GM12878 (cell line): ENCODE data around the gene TGM6. TPM values are rescaled to one million over a fixed set of nuclear protein-coding genes. Genes with fewer than 3 reads are reported as not detected.

Experiments used
- ATAC-seq: fragments of 200-7000 bp; cut with Tn5 transposase; 3 replicates; pipeline ENCODE4 v1.9.1; 2020; ENCODE audit warnings: mild to moderate bottlenecking, moderate library complexity
- BruUV-seq: library from RNA; stranded (reverse); fragments of 400-500 nt; replicated peaks from 2 replicates; lab custom pipeline; 2021; lab: Mats Ljungman, UMichigan
- CTCF ChIA-PET: fragments of 300-600 bp; sonication (Branson Sonifier 250); formaldehyde crosslinking; extraction: SDS; loops from one replicate; lab custom pipeline; 2021; ENCODE audit warnings: inconsistent platforms; lab: Yijun Ruan, JAX
- POLR2A ChIA-PET: fragments of 350-600 bp; formaldehyde crosslinking; extraction: SDS; loops from one replicate; lab custom pipeline; 2021; ENCODE audit warnings: inconsistent platforms; lab: Charles Lee
- RAD21 ChIA-PET: fragments of 300-600 bp; sonication (Branson Sonifier 250); formaldehyde crosslinking; loops from one replicate; lab custom pipeline; 2023; ENCODE audit warnings: antibody characterized with exemption; ENCODE audit not compliant: unreplicated experiment; lab: Charles Lee
- SMC1A ChIA-PET: fragments of 300-600 bp; sonication (Branson Sonifier 250); formaldehyde crosslinking; loops from one replicate; lab custom pipeline; 2023; ENCODE audit not compliant: unreplicated experiment, uncharacterized antibody; lab: Charles Lee
- DNase-seq: peaks from one replicate; pipeline ENCODE4 v3.0.0-alpha.2; 2011; ENCODE audit warnings: low read depth, low spot score
- FAIRE-seq: peaks from 3 replicates; lab custom pipeline; 2011; peaks lifted over from hg19 to GRCh38; lab: Jason Lieb, UNC
- H2AFZ ChIP-seq: 2 replicates; pipeline ENCODE4 v1.6.0; 2011; ENCODE audit warnings: low read depth, low read length, control low read depth; ENCODE audit not compliant: control insufficient read depth
- H3K27ac ChIP-seq: 2 replicates; pipeline ENCODE4 v1.5.1; 2011; ENCODE audit warnings: control low read depth; ENCODE audit not compliant: control insufficient read depth, insufficient read depth
- H3K27me3 ChIP-seq, 2 experiments: replicated peaks in 1 of 2; 2 replicates each; pipeline versions ENCODE4 v1.6.0 to v1.6.1; 2011; ENCODE audit warnings: low read length in 1 of 2; ENCODE audit not compliant: control insufficient read depth in 2 of 2, insufficient read depth in 2 of 2
- H3K36me3 ChIP-seq, 2 experiments: 2 replicates each; pipeline ENCODE4 v1.5.1; 2011; ENCODE audit warnings: low read length in 1 of 2; ENCODE audit not compliant: control insufficient read depth in 2 of 2, insufficient read depth in 2 of 2
- H3K4me1 ChIP-seq: 2 replicates; pipeline ENCODE4 v1.6.1; 2011; ENCODE audit warnings: mild to moderate bottlenecking, low read length, moderate library complexity, mixed read lengths; ENCODE audit not compliant: control insufficient read depth, insufficient read depth
- H3K4me2 ChIP-seq: 2 replicates; pipeline ENCODE4 v1.6.0; 2011; ENCODE audit warnings: control low read depth; ENCODE audit not compliant: control insufficient read depth, insufficient read depth
- H3K4me3 ChIP-seq: fragments of 200-600 bp; sonication (generic); 2 replicates; pipeline ENCODE4 v1.5.1; 2016
- H3K79me2 ChIP-seq: 2 replicates; pipeline ENCODE4 v1.6.0; 2011; ENCODE audit warnings: low read length; ENCODE audit not compliant: control insufficient read depth, insufficient read depth
- H3K9ac ChIP-seq: 2 replicates; pipeline ENCODE4 v1.8.0; 2011; ENCODE audit warnings: low read length, control low read depth, mixed read lengths; ENCODE audit not compliant: control insufficient read depth, insufficient read depth
- H3K9me3 ChIP-seq: replicated peaks from 3 replicates; pipeline ENCODE4 v1.5.1; 2011; ENCODE audit warnings: mild to moderate bottlenecking, low read length; ENCODE audit not compliant: control insufficient read depth, insufficient read depth
- H4K20me1 ChIP-seq: 2 replicates; pipeline ENCODE4 v1.6.0; 2011; ENCODE audit not compliant: control insufficient read depth, insufficient read depth
- CBX3 ChIP-seq: fragments of 200-600 bp; sonication (generic); IDR thresholded peaks from 2 replicates; pipeline ENCODE4 v1.6.1; 2016; ENCODE audit warnings: low read depth, borderline replicate concordance
- HDAC2 ChIP-seq: fragments of 200-600 bp; sonication (generic); IDR thresholded peaks from 2 replicates; pipeline ENCODE4 v1.6.1; 2017
- JUND ChIP-seq: IDR thresholded peaks from 2 replicates; pipeline ENCODE4 v1.6.1; 2012; ENCODE audit warnings: low read depth, mild to moderate bottlenecking, low read length, improper control_type of control experiment, moderate library complexity
- MYC ChIP-seq: IDR thresholded peaks from 2 replicates; pipeline ENCODE4 v1.6.1; 2011; ENCODE audit warnings: mild to moderate bottlenecking, low read length, moderate library complexity, inconsistent platforms; ENCODE audit not compliant: insufficient read depth, insufficient replicate concordance, insufficient read length, severe bottlenecking
- NKRF ChIP-seq: fragments of 450-650 bp; conservative IDR thresholded peaks from 2 replicates; pipeline ENCODE4 v1.6.1; 2017; ENCODE audit warnings: mild to moderate bottlenecking, moderate library complexity
- RUNX3 ChIP-seq: IDR thresholded peaks from 2 replicates; pipeline ENCODE4 v1.6.1; 2012; ENCODE audit warnings: low read length, inconsistent platforms
- WGBS: methylation state at CpG from one replicate; pipeline ENCODE4 v1.1.6; 2016; ENCODE audit warnings: low lambda C conversion rate; ENCODE audit not compliant: insufficient replicate concordance, insufficient coverage; ENCODE audit errors: missing lambda C conversion rate; 5-methylcytosine and 5-hydroxymethylcytosine counted together
- in situ Hi-C: fragments of 300-500 bp; cut with MboI; formaldehyde crosslinking; loops from 9 replicates; pipeline ENCODE4 v1.14.3; 2018; ENCODE audit warnings: mixed read lengths
- intact Hi-C: fragments of 100-400 bp; cut with micrococcal nuclease; formaldehyde crosslinking; loops from one replicate; pipeline ENCODE4 v1.14.2; 2022; ENCODE audit not compliant: unreplicated experiment
- polyA plus RNA-seq, 11 experiments: library from polyadenylated mRNA; depleted of rRNA in 4 of 11; unstranded in 6 of 11; stranded (reverse) in 5 of 11; fragments of >200 nt; fragmentation: Nextera tagmentation in 4 of 11; fragmentation: Illumina TruSeq in 1 of 11; extraction: Ambion mirVana in 4 of 11; extraction: Trizol in 1 of 11; gene quantifications; 1 replicate in 1 of 11; 2 replicates in 10 of 11; pipeline versions ENCODE4 v1.2.1 to v1.2.3, GENCODE V29; 2011 to 2016; ENCODE audit warnings: inconsistent platforms in 2 of 11, missing spikeins in 2 of 11, low read depth in 1 of 11
- total RNA-seq, 4 experiments: library from RNA; depleted of rRNA in 3 of 4; stranded (reverse); fragments of >200 nt in 3 of 4; fragmentation: Illumina TruSeq in 1 of 4; extraction: Trizol in 1 of 4; gene quantifications; 2 replicates each; pipeline versions ENCODE4 v1.2.1 to v1.2.3, GENCODE V29; 2013 to 2021

Gene TGM6
- total and polyA plus RNA-seq, 10 of the 15 experiments (the other 5 are each of a cell fraction or from before 2014, with no cell fraction given): not detected

- H3K4me2 ChIP-seq: no peak overlapping the region
- in situ Hi-C loops (no loop called here), intact Hi-C loops (no loop called here)
- H3K79me2 ChIP-seq: no peaks in the 10 kb centered on the region
- no TSS peak for BruUV-seq
- ATAC-seq: no peak
- POLR2A ChIA-PET: no interaction called here
- H3K4me1 ChIP-seq: no peaks in the 10 kb centered on the region
- H3K4me3 ChIP-seq: no peak overlapping the region
- no peaks in the 10 kb centered on the region for H4K20me1 ChIP-seq
- H2AFZ ChIP-seq: no peak overlapping the region
- SMC1A ChIA-PET: interaction anchor here (1.2 kb wide), 1 partner anchor 242 kb away, joined by 5 read pairs; no protein-coding TSS in a partner anchor
- H3K36me3 ChIP-seq: no peaks in the 10 kb centered on the region
- CTCF ChIA-PET: interaction anchor here (1.2 kb wide), 1 partner anchor 443 kb away, joined by 3 read pairs; no protein-coding TSS in a partner anchor
- RAD21 ChIA-PET: no interaction called here
- no peaks in the 10 kb centered on the region for H3K27me3 ChIP-seq
- 47% methylated on average over 1 of the region's 1 CpG for WGBS
- no peak for FAIRE-seq
- DNase-seq: no peak
- TF ChIP-seq RUNX3: peak; percentile 22; the same call in 1 of the 2 replicates
- no peak for TF ChIP-seq HDAC2
- TF ChIP-seq MYC: no peak
- TF ChIP-seq JUND: no peak
- TF ChIP-seq CBX3: no peak
- no peak for TF ChIP-seq NKRF
- no peaks in the 10 kb centered on the region; the same call in 2 of the 3 replicates for H3K9me3 ChIP-seq
- H3K27ac ChIP-seq: no peak overlapping the region
- H3K9ac ChIP-seq: no peak overlapping the region
Measured at GRCh38 chr20:2449386-2449785, 68.7 kb downstream of the TGM6 start.
